Midbrain (tissue), 1 donor: ENCODE measurements around the gene ZNF174.

ENCODE experiments used
- DNase-seq: peaks from one replicate; lab custom pipeline; 2025; lab: John Stamatoyannopoulos, UW

The ZNF174 gene

DNA sequence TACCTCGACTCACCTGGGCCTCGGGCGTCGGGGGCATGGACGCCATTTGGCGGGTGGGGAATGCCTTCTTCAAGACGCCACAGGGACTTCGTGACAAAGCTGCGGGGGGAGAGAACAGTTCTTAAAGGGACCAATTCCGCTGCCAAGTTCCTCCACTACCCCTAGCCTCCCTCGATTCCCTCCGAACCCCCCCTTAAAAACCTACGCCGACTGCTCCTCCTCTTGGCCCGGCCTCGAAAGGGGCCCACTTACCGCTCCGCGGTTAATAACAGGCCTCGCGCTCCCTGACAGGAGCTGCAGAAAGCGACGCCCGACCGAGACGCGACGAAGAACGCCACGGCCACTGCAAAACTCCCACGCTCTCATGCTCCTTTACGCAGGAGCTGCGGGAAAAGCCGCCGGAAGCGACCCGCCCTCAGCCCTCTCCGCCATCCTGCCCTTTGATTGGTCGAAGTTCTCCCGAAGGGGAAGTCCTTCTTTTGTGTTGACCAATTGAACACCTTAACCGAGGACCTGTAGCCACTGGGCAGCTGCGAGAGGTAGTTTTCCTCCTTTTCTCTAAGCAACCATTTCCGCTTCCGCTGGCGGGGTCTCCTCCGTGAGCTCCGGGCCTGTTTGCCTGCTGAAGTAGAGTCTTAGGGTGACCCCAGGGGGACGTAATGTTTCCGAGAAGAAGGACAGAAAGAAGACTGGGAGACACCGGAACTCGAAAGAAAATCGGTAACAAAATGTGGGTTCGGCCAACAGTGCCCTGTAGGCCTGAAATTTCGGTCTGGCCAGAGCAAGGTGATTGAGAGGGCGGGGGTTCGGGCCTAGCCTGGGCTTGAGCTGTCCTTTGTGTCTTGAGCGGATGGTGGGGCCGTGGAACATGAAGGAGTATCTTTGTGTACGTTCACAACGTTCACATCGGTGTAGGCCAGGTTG lies 42.4 kb downstream of the ZNF174 start, which contains the start of the genes NAA60 and ZNF597:
Gene NAA60 (plus strand): TSS at position 573 of the 924 bp plus-strand sequence. CDS start 32,548 bp downstream, outside the sequence.
Gene ZNF597 (minus strand): TSS at position 397 of the 924 bp plus-strand sequence. CDS start 351 bp downstream, at position 46.
- DNase-seq: peak; percentile 91

DNA sequence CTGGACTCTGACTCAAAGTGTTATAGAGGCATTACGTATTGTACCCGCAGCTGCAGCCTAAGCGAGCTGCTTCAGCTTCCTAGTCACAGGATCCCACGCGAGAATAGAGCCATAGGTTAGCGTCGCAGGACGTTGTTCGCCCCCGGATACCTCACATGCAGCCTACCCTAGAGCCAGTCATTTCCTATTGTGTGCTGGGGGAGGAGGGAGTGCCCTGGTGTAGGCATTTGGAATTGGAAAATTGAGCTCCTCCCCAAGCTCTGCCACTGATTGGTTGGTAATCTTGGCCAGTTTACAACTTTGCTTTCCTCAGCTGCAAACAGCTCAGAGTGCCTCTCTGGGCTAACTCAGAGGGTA lies 43.0 kb downstream of the ZNF174 start:
- DNase-seq: no peak

DNA sequence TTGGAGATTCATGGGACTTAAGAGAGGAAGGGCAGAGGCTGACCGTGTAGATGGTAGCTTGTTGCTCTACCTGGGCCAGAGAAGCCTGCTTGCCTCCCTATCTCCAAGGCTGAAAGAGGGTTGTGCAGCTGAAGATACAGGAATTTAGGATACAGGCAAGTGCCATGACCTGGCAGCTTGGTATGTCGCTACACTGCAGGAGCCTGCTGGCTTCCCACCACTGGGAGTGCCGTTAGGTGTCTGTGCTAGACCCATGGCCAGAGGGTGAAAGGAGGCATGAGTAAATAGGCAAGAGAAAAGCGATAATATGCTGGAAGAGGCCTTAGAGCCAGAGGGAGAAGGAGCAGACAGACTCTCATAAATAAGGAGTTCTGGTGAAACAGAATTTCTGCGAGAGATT lies 53.1 kb downstream of the ZNF174 start:
- DNase-seq: no peak

DNA sequence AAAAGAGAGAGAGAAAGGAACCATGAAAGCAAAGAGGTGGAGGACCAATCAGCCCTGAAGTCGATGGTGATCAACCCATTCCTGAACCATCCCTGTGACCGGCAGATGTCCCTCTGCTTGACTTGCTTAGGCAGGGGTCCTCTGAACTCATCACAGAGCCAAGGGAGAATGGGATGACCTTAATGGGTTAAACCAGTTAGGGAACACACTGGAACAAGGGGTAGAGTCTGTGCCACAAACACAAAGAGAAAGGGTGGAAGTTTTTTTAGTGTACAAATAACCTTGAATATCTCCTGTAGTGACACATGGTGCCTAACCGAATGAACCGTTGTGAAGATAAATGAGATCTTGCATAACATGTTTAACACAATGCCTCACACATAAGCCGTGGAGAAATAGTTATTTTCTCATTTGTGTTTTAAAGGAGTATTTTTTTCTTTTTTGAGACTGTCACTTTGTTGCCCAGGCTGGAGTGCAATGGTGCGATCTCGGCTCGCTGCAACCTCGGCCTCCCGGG lies 53.7 kb downstream of the ZNF174 start:
- no peak for DNase-seq

DNA sequence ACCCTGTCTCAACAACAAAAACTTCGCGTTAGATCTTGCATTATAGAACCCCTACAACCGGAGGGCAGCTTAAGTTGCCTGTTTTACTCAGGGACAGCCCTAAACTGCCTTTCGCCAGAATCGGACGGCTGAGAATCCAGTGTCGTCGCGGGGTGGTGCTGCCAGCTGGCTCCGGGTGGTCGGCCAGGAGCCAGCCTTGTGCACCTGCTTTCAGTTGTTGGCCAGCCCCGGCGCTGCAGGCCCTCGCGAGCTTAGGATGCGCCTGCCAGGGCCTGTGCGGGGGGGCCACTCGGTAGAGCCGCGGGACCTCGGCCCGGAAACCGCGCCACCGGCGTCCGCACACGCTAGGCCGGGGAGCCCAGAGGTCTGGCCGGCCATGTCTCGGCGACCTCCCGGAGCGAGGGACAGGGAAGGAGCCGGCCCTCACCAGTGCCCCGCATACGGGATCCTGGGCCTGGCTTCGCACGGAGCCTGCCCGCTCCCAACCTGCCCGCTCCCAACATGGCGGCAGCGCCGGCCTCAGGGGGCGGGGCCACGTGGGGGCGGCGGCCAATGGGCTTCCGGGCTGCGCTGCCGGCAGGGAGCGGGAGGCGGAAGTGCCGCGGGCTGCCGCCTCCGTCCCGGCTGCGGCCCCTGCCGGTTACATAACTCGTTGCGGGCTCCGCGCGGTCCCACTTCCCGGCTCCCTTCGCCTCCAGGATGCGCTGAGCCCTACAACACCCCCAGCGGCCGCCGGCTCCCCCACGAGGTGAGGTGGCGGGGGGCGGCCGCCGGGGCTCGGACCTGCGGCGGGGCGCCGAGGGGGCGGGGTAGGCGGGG lies 56.6 kb downstream of the ZNF174 start:
- DNase-seq: peak; percentile 91

DNA sequence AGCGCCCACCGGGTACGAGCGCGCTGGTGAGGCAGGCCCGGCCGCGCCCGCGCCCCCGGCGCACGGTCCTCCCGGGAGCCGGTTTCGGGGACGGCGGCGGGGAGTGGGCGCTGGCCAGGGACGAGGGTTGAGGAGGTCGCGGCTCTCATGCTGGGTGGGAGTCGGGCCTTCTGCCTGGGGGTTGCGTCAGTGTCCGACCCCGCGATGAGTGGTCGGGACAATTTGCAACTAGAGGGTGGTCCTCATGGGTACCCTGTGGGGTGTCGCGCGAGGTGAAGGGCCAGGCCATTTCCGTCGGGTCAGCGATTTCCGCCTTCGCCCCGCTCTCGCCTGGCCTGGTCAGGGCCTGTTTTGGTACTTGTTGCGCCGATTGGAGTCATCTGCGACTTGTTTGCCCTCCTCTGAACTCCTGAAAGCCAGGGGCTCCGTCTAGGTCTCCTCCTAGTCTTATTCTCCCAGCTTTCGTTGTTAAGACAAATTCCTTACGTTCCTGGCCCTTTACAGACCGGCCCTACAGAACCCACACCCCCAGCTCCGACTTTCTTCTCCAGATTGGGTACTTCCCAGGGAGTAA lies 57.4 kb downstream of the ZNF174 start:
- DNase-seq: peak; percentile 22

DNA sequence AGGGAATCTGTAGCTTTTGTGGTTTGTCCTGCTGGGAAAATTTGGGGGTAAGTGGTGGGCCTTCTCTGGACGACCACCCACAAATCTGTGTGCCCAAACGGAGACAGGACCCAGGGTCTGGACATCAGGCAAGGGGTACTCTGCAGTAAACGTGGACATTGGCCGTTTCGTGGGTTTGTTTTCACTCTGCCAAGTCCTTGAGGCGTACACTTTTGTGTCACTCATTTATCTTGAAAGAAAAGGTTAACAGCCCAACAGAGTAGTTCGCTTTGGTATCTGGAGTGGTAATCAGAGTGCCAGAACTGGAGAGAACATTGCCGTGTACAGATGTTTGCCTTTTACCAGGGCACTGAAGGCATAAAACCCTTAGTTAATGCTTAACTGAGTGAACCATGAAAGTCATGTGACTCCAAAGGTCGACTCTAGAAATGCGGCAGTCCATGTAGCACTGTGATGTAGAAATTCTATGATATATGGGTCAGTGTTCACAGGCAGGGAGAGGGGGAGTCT lies 57.9 kb downstream of the ZNF174 start:
- DNase-seq: peak; percentile 28
